HG02981 (cell line): ENCODE data around the gene RRP36.

Experiments
- ATAC-seq: cut with Tn5 transposase; IDR thresholded peaks from one replicate; pipeline ENCODE4 v1.9.1; 2021; ENCODE audit warnings: mild to moderate bottlenecking, moderate library complexity; ENCODE audit not compliant: unreplicated experiment

RRP36 gene

DNA sequence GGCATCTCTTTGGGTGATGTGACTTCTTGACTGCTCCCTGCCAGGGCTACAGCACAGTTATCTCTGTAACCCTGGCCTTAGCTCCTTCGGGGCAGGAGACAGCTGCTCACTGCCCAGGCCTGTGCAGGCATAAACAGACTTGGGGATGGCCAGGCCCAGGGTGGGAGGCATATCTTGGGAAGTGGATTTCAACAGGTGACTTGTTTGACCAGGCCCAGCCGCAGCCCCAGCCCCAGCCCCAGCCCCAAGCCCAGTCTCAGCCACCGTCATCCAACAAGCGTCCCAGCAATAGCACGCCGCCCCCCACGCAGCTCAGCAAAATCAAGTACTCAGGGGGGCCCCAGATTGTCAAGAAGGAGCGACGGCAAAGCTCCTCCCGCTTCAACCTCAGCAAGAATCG lies 15.2 kb upstream of the RRP36 start:
- no peak for ATAC-seq

DNA sequence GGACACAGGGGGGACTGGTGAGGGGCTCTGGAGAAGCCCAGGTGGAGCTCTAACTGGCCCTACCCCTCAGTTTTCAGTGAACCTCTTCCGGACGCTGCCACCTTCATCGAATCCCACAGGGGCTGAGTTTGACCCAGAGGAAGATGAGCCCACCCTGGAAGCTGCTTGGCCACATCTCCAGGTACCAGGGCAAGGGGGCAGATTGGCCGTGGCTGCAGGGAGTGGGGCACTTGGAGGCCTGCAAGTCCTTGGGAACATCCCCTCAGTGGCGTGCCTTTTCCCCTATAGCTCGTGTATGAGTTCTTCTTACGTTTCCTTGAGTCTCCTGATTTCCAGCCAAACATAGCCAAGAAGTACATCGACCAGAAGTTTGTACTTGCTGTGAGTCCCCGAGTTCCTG lies 14.3 kb upstream of the RRP36 start:
- ATAC-seq: no peak

DNA sequence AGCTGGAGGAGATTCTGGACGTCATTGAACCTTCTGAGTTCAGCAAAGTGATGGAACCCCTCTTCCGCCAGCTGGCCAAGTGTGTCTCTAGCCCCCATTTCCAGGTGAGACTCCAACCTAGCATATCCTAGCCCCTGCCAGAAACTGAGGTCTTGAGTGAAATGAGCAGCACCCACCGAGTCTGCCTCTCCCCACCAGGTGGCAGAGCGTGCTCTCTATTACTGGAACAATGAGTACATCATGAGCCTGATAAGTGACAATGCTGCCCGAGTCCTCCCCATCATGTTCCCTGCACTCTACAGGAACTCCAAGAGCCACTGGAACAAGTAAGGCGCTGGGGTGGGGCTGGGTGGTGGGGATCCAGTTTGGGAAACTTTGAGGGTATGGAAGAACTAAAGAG lies 12.3 kb upstream of the RRP36 start:
- ATAC-seq: no peak

DNA sequence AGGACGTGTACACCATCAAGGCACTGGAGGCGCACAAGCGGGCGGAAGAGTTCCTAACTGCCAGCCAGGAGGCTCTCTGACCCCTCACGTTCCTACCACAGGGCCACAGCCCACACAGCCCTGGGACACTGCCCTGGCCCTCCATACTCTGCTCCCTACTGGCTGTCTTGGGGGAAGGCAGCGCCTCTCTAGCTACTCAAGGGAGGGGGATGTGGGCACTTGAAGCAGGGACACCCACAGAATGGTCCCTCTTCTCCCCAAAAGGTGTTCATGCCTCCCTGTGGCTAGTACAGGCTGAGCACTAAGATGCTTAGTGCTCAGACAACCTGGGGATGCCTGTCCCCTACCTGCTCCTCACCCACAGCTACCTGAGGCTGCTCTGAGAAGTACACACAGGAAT lies 10.2 kb upstream of the RRP36 start:
- no peak for ATAC-seq

DNA sequence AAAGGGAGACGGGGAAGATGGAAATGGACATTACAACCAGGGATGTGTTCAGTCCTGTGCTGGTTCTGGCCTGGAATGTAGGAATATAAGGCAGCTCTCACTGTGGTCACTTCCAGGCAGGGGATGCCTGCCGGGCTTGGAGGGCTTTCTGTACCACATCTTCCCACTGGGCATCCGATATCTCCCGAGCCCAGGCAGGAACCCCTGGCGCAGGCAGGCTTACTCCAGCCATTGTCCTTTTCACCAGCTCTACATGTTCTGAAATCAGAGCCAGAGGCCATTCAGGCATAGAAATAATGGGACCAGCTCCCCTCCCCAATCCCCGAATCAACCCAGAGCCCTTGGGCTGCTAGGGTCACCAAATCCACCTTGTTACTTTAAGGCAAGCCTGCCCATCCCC lies 9.1 kb upstream of the RRP36 start:
- no peak for ATAC-seq

DNA sequence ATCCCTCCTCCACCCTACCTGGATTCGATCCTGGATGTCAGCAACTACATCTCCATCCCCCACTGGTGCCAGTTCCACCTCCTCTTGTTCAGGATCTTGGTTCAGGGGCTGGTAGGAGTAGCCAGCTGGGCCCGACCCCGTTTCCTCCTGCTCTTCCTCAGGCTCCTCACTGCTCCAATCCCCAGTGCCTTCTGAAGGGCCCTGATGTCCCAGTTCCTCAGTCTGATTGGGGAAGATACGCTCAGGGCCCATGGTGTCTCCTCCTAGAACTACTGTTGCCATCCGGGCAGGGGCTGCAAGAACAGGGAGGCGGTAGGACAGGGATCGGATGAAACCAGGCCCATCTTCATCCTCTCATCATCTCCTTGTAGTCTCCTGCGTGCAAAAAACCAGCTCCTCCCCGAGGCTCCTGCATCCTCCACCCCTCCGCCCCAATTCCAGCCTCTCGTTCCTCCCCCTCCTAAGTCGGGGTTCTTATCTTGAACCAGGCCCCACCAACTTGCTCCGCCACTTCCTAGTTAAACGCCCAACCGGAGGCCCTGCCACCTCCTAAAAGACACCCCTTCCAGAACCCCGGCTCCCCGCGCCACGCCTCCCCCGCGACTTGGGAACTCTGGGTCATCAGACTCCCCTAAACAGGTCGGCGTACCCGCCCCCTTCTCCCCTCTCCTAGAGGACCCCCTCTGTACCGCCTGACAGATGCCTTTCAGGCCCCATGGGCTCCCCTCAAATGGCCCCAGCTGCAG lies 8.2 kb upstream of the RRP36 start:
- no peak for ATAC-seq

DNA sequence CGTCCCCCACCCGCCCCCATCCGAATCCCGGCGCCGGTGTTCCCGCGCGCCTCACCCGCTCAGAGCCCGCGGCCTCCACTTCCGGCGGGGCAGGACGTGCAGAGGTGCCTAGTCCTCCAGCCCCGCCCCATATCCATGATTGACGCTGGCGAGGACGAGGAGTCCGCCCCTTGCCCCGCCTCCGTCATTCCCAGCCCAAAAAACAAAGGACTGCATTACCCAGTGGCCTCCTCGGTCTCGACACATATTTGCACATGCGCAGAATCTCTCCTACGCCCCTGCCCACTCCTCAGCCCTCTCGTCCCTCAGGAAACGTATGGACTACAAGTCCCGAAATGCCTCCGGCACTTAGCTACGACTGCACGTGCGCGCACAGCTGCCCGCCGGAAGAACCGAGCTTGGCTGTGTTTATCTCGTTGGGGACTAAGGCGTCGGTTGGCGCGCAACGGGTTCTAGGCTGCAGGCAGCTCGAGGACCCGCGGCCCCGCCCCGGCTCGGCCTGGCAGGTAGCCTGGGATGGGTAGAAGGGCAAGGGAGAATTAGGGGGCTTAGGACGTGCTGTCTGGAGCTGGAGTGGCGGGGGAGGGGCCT lies 7.5 kb upstream of the RRP36 start, which contains the start of the genes KLHDC3 and MEA1:
Gene KLHDC3, plus strand, starts transcription at position 407 of the 591 bp plus-strand sequence. CDS start 2,944 bp downstream, outside the sequence.
Gene MEA1, minus strand, starts transcription at position 104 of the 591 bp plus-strand sequence. CDS start 133 bp downstream, outside the sequence.
- ATAC-seq: peak; percentile 93

DNA sequence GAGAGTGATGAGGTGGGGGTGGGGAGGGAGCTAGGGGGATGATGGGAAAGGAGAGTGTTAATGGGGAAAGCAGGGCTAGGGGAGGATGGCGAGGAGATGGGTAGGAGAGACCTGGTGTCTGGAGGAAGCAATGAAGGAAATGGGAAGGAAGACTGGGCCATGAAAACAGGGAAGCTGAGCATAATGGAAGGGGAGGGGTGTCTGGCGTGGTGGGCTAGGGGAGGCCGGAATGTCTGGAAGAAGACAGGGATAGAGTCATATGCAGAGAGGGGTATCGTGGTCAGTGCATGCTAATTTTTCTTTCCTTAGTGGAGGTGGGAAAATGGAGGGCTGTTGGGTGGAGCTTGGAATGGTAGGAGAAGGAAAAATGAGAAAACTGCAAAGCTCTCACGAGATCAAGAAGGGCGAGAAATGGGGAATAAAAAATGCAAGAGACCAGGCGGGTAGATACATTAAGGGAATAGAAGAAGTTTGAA lies 7.0 kb upstream of the RRP36 start:
- no peak for ATAC-seq

DNA sequence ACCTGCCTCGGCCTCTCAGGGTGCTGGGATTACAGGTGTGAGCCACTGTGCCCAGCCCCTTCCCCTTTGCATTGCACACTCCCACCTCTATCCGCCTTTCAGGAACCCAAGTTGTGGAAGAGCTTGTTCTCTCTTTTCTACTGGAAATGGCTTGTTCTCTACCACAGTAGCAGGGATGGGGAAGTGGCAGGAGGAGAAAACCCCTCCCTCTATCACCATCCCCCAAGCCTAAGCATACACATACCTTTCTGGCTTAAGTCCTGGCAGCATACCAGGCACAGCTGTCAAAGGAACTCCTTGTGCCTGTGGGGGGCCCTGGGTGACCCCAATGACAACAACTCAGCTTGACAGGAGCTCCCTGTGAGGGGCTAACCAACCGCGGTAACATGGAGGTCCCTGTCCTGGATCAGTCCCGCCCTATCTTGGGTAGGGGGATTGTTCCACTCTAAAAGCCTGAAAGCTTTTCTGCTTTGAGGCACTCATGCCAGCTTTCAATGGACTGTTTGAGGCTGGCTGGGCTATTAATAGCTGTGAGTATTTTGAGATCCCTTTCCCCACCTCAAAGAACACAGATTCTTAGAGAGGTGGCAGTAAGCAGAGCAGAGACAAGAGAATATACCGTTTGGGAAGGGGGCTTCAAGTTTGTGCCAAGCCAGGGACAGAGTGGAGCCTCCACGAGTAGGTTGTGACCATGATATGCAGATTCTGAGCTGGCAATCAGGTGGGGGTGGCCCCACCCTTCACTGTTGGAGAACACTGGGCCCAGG lies 5.1 kb upstream of the RRP36 start:
- ATAC-seq: no peak

DNA sequence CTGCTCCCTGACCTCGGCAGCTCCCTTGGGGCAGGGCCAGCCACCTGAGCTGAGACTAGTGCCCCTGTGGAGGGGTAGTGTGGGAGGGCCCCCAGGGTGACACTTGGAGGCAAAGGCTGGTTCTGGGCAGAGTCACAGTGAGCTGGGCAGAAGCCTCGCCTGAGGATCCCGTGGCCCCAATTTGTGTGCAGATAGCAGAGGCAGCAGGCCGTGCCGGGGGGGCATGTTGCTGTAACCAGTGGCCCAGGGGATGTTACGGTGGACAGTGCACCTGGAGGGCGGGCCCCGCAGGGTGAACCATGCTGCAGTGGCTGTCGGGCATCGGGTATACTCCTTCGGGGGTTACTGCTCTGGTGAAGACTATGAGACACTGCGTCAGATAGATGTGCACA lies 4.5 kb upstream of the RRP36 start:
- no peak for ATAC-seq

DNA sequence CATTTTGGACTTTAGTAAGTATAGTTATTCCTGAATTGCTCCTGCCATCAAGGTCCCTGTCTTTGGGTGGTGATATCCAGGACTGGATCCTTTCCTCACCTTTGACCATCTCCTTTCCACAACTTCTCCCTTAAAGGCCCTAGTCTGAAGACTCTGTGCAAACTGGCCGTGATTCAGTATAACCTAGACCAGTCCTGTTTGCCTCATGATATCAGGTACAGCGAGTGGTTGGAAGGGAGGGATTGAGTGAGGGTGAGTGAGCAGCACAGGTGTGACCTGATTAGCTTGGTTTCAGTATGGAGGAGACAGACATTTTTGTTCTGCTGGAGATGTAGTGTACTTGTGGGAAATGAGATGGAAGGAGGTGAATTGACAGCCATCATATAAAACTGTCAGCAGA lies 2.3 kb upstream of the RRP36 start:
- no peak for ATAC-seq

DNA sequence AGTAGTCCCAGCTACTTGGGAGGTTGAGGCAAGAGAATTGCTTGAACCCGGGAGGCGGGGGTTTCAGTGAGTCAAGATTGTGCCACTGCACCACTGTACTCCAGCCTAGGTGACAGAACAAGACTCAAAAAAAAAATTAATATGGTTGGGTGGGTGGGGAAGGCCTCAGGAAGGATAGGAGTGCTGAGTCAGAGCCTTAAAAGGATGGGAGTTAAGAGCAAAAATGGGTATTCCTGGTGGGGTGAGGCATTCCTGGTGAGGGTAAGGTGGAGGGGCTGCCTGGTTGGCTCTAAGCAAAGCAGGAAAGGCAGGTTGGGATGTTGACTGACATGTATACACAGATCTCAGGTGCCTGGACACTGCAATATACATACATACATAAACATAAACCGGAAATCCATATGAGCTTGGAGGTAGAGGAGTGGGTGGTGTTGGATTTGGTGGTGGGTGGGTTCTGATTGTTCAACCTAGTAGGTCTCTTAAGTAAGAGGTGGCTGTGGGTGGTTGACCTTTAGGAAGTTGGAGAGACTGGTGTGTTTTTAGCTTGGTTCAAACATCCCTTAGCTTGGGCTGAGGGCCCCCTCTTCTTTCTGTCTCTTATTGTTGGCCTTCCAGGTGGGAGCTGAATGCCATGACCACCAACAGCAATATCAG lies 1.2 kb upstream of the RRP36 start:
- no peak for ATAC-seq

DNA sequence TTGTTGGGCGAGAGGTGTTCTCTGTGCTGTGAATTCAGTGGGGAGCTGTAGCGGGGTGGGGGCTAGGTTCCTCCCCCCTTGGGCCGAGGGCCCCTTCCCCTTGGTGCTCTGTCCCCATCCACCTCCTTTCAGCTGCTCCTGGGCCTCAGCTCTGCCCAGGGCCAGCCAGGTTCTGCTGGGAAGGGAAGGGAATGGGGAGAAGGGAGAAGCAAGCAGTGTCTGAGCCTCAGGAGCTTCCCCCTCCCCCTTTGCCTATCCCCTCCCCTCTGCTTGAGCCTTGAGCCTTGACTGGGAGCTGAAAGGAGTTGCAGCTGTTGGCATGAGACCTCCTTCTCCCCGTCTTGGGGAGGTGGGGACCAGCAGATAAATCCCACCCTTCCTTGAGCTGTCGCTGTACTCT lies 576 bp upstream of the RRP36 start:
- ATAC-seq: no peak

DNA sequence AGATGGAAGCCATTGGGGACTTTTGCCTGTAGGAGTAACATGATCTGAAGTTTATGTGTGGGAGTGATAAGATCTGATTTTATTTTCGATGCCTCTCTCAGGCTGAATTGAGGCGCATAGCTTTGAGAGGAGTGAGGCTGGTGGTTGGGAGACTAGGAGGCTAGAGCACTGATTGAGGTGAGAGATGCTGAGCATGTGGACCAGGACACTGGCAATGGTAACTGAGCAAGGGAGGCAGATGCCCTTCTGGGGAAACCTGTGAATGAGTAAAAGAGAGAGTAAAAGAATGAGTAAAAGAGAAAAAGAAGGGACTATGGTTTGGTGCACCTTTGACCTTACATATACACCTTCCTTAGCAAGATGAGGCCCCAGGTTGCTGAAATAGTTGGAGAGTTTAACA lies 3.0 kb downstream of the RRP36 start:
- no peak for ATAC-seq

DNA sequence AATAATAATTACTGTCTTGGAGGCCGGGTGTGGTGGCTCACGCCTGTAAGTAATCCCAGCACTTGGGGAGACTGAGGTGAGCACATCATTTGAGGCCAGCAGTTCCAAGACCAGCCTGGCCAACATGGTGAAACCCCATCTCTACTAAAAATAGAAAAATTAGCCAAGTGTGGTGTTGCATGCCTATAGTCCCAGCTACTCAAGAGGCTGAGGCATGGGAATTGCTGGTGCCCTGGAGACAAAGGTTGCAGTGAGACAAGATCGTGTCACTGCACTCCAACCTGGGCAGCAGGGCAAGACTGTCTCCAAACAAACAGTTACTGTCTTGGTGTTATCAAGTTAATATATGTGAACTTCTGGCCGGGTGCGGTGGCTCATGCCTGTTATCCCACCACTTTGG lies 4.9 kb downstream of the RRP36 start:
- ATAC-seq: no peak

DNA sequence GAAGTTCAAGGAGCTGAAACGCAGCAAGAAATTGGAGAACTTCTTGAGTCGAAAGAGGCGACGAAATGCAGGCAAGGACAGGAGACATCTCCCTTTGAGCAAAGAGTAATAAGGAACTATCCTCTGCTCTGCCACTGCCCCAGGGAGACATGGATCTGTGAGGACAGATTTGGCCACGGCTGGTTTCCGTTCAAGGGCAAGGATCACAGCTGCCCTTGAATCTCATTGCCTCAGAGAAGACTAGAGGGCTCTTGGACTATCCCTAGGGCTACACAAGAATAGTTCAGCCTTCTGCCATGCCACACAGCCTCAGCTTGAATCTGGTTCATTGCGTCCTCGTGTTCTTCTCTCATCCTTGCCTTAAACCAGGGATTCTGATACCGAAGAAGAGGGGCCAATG lies 7.7 kb downstream of the RRP36 start:
- ATAC-seq: no peak

DNA sequence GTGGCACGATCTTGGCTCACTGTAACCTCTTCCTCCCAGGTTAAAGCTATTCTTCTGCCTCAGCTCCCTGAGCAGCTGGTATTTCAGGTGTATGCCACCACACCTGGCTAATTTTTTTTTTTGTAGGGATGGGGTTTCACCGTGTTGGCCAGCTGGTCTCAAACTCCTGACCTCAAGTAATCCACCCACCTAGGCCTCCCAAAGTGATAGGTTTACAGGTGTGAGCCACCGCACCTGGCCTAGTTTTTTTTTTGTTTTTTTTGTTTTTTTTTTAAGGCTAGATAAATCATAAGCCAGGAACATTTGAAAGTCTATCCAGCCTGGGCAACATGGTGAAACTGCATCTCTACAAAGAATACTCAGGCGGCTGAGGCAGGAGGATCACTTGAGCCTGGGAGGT lies 10.9 kb downstream of the RRP36 start:
- ATAC-seq: no peak

DNA sequence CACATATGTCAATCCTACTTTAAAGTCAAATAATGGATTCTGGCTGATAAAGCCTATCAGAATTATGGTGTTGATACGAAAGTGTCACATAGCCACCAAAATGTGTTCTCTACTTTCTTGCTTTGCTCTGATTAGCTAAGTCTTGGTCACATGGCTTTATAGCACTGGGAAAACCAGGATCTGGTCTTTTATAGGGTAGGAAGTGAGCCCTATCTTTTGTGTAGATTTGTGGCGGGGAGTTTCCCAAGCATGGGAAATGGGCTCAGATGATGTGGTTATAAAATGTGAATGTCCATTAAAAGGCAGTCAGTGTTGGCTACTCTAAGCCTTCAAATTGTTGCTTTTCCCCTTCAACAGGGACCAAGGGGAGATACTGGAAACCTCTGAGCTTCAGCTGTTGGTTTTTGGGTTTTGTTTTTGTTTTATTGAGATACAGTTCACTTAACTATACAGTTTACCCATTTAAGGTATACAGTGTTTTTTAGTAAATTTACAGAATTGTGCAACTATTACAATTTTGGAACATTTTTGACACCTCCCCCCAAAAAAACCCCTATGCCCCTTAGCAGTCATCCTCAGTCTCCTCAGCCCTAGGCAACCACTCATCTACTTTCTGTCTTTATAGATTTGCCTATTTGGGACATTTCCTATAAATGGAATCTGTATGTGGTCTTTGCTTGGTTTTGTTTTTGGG lies 12.2 kb downstream of the RRP36 start:
- ATAC-seq: no peak

DNA sequence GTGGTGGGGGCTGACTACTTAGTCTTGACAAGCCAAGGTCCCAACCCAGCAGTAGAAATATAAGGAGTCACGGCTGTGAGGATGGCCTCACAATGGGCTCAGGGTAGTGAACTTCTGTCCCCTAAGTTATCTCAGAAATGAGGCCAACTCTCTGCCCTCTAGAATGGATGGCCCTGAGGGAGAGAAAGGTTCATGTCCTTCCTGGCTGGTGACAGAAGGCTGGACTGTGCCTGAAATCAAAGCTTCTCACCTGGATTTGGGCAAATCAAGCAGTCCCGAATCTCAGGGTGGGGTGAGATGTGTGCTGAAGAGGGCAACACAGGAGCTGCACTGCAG lies 12.7 kb downstream of the RRP36 start:
- no peak for ATAC-seq

DNA sequence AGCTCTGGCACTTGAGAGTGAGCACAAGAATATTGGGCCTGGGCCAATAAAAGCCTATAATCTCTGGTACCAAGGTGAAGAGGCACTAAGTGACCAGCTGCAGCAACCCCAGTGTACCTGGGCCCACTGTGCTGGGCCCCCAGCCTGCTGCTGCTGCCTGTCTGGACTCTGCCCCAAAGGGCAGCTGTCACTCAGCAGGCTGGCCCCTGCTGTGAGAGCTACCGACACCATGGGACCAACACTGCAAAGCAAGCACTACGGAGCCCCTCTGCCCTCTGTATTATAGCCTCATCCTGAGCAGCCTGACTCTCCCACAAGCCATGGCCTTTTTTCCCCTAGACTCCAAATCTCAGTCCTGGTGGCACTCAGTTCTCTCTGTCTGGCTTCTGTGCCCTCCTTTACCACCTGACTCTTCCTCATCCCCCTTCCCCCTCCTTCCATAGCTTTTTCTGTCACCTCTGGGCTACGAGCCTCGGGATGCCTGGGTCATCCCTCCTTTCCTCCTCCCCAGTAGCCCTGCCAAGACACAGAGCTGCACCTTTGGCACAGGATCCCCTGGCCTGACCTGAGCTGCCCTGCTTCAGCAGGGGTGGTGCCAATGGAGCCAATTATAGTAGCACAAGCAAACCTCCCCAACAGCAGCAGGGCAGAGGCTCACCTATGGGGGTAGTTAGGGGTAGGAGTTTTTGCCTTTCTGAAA lies 14.2 kb downstream of the RRP36 start:
- ATAC-seq: no peak
